K562 (cell line): Measurements from ENCODE around the gene HOXB3.

Experiments
- E2F1 ChIP-seq: sonication (generic); formaldehyde crosslinking; IDR thresholded peaks from 2 replicates; pipeline ENCODE4 v1.8.1; 2023; ENCODE audit warnings: mild to moderate bottlenecking, missing genetic modification reagents, moderate library complexity
- ETV6 ChIP-seq, 3 experiments: fragments of 150-350 bp in 1 of 3; sonication (generic) in 1 of 3; formaldehyde crosslinking in 1 of 3; IDR thresholded peaks; 2 replicates each; pipeline versions ENCODE4 v1.6.1 to v1.8.0; 2014 to 2022; ENCODE audit warnings: borderline replicate concordance in 2 of 3, low read depth in 2 of 3, antibody characterized with exemption in 1 of 3, low read length in 1 of 3, mild to moderate bottlenecking in 1 of 3, missing genetic modification reagents in 1 of 3
- FOXJ3 ChIP-seq: sonication (generic); formaldehyde crosslinking; IDR thresholded peaks from 2 replicates; pipeline ENCODE4 v1.4.0; 2020; ENCODE audit warnings: mild to moderate bottlenecking, missing genetic modification reagents
- TBL1XR1 ChIP-seq, 2 experiments: IDR thresholded peaks; 2 replicates each; pipeline ENCODE4 v1.6.1; 2012; ENCODE audit warnings: improper control_type of control experiment in 2 of 2, low read length in 2 of 2, mild to moderate bottlenecking in 1 of 2

GRCh38 chr17:48499248-48499647 lies 90.8 kb downstream of the HOXB3 start:
- TF ChIP-seq ETV6 (IDR thresholded peaks at IDR 0.05; ENCODE audit: borderline replicate concordance in 1 of 2, low read depth in 2 of 2, low read length in 1 of 2): no peak
- TF ChIP-seq ETV6 (CRISPR knock-in tag; IDR thresholded peaks at IDR 0.05; ENCODE audit: borderline replicate concordance): no peak
- TF ChIP-seq TBL1XR1 (IDR thresholded peaks at IDR 0.05; ENCODE audit: low read length in 2 of 2): no peak
- TF ChIP-seq E2F1 (CRISPR knock-in tag): no peak
- TF ChIP-seq FOXJ3 (CRISPR knock-in tag): no peak
